Measurements from ENCODE around the gene IDH3B.
"Not testable (repeated sequence)": the region's sequence is repeated elsewhere in the genome, so short reads cannot be mapped to it uniquely, and the experiment has no call there.

DNA sequence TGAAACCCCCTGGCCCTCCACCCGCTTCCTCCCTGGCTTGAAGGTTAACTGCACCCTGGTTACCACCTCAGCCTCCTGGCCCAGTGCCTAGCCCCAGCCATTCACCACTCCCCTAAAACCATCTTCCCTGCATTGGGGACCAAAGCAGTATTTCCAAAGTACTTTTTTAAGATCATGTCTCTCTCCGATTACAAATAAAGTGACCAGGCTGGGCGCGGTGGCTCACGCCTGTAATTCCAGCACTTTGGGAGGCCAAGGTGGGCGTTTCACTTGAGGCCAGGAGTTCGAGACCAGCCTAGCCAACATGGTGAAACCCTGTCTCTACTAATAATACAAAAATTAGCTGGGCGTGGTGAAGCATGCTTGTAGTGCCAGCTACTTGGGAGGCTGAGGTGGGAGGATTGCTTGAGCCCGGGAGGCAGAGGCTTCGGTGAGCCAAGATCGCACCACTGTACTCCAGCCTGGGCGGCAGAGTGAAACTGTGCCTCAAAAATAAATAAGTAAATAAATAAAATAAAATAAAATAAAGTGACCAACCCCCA, 32.0 kb upstream of the IDH3B start:
- TF ChIP-seq YY1 (IDR thresholded peaks at IDR 0.05; ENCODE audit: insufficient read depth, insufficient read length); ZNF274 (IDR thresholded peaks at IDR 0.05; ENCODE audit: low read depth, low read length); SUZ12 (IDR thresholded peaks at IDR 0.05; ENCODE audit: extremely low read depth, insufficient read depth, insufficient read length): not testable (repeated sequence)
